ENCODE results near the gene OCLN.
A peak's percentile ranks its signal among the peaks of the same experiment; 100 is the strongest.
"Not testable (repeated sequence)": the region's sequence is repeated elsewhere in the genome, so short reads cannot be mapped to it uniquely, and the experiment has no call there.

OCLN gene

GRCh38 chr5:69528035-69528434 is 35.4 kb downstream of the OCLN start:
- H3K27me3 ChIP-seq: peaks cover 0 to 3% of the 10 kb centered on the region in 2 donors
- no peak for DNase-seq
- intact Hi-C loops (cut with DNase I; ENCODE audit: low total_unique reads): no loop called here
- no peaks in the 10 kb centered on the region for H3K36me3 ChIP-seq
- H3K4me3 ChIP-seq: no peak overlapping the region
- H3K27ac ChIP-seq: no peak overlapping the region
- no peaks in the 10 kb centered on the region for H3K9me3 ChIP-seq
- TF ChIP-seq, protein P1, sequence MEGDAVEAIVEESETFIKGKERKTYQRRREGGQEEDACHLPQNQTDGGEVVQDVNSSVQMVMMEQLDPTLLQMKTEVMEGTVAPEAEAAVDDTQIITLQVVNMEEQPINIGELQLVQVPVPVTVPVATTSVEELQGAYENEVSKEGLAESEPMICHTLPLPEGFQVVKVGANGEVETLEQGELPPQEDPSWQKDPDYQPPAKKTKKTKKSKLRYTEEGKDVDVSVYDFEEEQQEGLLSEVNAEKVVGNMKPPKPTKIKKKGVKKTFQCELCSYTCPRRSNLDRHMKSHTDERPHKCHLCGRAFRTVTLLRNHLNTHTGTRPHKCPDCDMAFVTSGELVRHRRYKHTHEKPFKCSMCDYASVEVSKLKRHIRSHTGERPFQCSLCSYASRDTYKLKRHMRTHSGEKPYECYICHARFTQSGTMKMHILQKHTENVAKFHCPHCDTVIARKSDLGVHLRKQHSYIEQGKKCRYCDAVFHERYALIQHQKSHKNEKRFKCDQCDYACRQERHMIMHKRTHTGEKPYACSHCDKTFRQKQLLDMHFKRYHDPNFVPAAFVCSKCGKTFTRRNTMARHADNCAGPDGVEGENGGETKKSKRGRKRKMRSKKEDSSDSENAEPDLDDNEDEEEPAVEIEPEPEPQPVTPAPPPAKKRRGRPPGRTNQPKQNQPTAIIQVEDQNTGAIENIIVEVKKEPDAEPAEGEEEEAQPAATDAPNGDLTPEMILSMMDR (IDR thresholded peaks at IDR 0.05): no peak
- H3K4me1 ChIP-seq: no peaks in the 10 kb centered on the region

DNA sequence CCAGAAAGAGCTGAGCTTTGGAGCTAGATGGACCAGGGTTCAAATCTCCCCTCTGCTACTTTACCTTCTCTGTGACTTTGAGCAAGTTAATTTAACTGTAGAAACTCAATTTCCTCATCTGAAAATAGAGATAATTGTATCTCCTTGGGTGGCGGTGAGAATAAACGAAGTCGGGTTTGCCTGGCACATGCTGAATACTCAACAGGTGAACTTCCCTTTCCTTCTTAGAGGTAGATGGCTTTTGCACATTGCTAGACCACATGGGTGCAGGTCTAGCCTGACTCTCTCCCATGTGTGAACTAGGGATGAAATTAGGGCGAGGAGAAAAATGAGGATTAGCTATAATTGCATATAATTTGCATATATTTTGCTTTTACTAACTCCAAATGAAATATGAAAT is 36.0 kb downstream of the OCLN start:
- H3K27ac ChIP-seq: no peak overlapping the region
- H3K4me3 ChIP-seq: no peak overlapping the region
- intact Hi-C loops (cut with DNase I; ENCODE audit: low total_unique reads): no loop called here
- H3K9me3 ChIP-seq: no peaks in the 10 kb centered on the region
- no peak for DNase-seq
- TF ChIP-seq, protein P1 (IDR thresholded peaks at IDR 0.05): no peak
- peaks cover 0 to 2% of the 10 kb centered on the region in 2 donors for H3K27me3 ChIP-seq
- no peaks in the 10 kb centered on the region for H3K36me3 ChIP-seq
- no peaks in the 10 kb centered on the region for H3K4me1 ChIP-seq

DNA sequence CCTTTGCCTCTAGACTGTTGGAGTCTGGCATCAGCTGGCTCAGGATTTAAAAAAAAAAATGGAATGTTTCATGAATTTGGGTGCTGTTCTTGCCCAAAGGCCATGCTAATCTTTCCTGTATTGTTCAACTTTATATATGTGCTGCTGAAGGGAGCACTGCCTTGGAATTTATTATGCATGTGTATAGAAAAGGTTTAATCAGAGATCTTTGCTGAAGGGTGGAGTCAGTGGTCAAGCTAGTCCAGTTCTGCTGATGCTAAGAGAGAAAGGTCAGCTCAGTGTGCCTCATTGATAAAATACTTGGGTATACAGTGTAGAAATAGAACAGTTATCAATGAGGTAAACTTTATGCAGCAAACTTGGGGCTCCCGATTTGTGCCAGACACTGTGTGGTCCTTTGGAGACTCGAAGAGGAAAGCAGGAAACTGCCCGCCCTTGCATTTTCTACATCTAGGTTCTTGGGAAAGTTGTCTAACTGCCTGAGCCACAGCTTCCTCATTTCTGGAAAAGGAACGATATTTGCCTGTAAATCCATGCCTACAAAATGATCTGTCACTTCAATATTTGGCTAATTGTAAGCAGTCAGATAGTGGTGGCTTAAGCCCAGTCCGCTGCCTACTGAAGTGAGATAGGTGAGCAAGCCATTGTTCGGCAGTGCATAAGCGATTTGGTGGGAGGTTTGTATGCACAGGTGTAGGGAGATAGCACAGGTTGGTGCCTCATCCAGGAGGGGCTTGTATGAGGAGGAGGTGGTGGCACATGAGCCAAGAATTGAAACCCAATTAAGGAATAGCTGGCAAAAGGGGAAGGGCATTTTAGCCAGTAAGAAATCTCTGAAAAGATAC is 38.2 kb downstream of the OCLN start:
- intact Hi-C loops (cut with DNase I; ENCODE audit: low total_unique reads): no loop called here
- Histone ChIP-seq H3K36me3 (no peaks in the 10 kb centered on the region), H3K27me3 (no peaks in the 10 kb centered on the region), H3K27ac (no peak overlapping the region), H3K4me3 (no peak overlapping the region), H3K9me3 (no peaks in the 10 kb centered on the region), H3K4me1 (no peaks in the 10 kb centered on the region)
- TF ChIP-seq, protein P1 (IDR thresholded peaks at IDR 0.05): no peak
- DNase-seq: no peak

GRCh38 chr5:69531406-69531801 is 38.8 kb downstream of the OCLN start:
- H3K4me3 ChIP-seq: no peak overlapping the region
- intact Hi-C loops (cut with DNase I; ENCODE audit: low total_unique reads): no loop called here
- no peaks in the 10 kb centered on the region for H3K4me1 ChIP-seq
- H3K9me3 ChIP-seq: no peaks in the 10 kb centered on the region
- TF ChIP-seq, protein P1 (IDR thresholded peaks at IDR 0.05): no peak
- no peaks in the 10 kb centered on the region for H3K36me3 ChIP-seq
- no peak overlapping the region for H3K27ac ChIP-seq
- no peak for DNase-seq
- no peaks in the 10 kb centered on the region for H3K27me3 ChIP-seq

DNA sequence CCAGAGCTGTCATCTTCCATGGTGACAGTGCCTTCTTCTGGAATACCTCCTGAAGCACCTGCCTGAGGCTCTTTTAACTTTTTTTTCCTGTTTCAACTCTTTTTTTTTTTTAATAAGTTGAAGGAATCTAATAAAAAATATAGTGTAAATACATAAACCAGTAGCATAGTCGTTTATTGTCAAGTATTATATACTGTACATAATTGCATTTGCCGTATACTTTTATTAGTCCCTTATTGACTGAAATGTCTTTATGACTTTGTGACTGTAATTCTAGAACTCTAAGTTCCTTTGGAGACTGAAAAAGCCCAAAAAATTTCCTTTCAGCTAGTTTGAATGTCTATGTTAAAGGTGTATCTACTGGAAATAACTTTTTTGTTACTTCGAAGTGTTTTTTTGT is 45.3 kb downstream of the OCLN start:
- H3K4me3 ChIP-seq; intact Hi-C loops (cut with DNase I; ENCODE audit: low total_unique reads); H3K36me3 ChIP-seq; H3K27ac ChIP-seq; H3K4me1 ChIP-seq; H3K27me3 ChIP-seq; H3K9me3 ChIP-seq; DNase-seq: not testable (repeated sequence)

DNA sequence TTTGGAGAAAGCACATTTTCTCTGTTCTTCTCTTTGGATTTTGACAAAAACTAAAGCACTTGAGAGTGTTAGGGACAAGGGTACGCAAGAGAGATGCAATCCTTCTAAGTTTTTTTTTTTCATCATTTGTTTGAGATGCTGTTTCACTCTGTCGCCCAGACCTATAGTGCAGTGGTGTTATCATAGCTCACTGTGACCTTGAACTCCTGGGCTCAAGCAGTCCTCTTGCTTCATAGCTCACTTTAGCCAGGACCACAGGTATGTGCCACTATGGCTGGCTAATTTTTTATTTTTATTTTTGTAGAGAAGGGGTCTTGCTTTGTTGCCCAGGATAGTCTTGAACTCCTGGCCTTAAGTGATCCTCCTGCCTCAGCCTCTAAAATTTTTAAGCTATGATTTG is 46.1 kb downstream of the OCLN start:
- H3K36me3 ChIP-seq; H3K4me3 ChIP-seq; intact Hi-C loops (cut with DNase I; ENCODE audit: low total_unique reads); DNase-seq; H3K4me1 ChIP-seq; H3K27me3 ChIP-seq; H3K9me3 ChIP-seq; H3K27ac ChIP-seq: not testable (repeated sequence)

- H3K4me1 ChIP-seq; H3K4me3 ChIP-seq; DNase-seq; H3K27ac ChIP-seq; H3K27me3 ChIP-seq; H3K36me3 ChIP-seq; H3K9me3 ChIP-seq; intact Hi-C loops (cut with DNase I; ENCODE audit: low total_unique reads): not testable (repeated sequence)
Measured at GRCh38 chr5:69541347-69541746, 48.8 kb downstream of the OCLN start.

GRCh38 chr5:69542838-69543618 is 50.4 kb downstream of the OCLN start:
- DNase-seq; intact Hi-C loops (cut with DNase I; ENCODE audit: low total_unique reads); H3K27me3 ChIP-seq; H3K36me3 ChIP-seq; H3K27ac ChIP-seq; H3K4me3 ChIP-seq; H3K9me3 ChIP-seq; H3K4me1 ChIP-seq: not testable (repeated sequence)

DNA sequence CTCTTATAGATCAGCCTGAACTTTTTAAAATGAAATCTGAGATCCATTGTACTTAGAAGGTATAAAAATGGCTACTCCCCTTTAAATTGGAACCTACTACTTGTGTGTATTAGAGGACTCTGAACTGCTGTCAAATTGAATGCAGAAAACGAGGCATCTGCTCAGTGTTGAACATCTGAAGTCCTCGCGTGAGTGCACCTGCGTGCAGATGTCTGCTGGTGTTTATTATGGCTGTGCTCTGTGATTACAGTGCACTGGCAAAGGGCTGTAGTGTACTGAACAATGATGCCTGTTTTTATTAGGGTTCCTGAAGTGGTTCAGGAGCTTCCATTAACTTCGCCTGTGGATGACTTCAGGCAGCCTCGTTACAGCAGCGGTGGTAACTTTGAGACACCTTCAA is 52.0 kb downstream of the OCLN start:
- DNase-seq; H3K27ac ChIP-seq; H3K4me3 ChIP-seq; H3K27me3 ChIP-seq; intact Hi-C loops (cut with DNase I; ENCODE audit: low total_unique reads); H3K9me3 ChIP-seq; H3K4me1 ChIP-seq; H3K36me3 ChIP-seq: not testable (repeated sequence)

DNA sequence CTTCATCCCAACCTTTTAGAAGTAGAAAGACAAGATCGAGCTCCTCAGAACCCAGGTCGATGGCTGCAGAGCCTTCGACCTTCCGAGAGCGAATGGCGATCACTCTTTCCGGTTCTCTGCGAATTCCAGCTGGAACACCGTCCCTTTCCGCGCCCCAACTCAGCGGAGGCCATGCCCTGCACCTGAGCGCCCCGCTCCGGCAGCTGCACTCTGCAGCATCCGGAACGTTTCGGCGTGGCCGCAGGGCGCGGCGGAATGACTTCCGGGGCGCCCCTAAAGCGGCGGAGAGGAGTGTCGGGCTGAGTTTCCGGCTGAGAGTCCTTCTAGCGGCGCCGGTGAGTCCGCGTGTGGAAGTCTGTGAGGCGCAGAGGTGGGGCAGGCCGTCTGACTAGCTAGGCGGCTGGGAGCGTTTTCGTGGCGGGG is 67.3 kb downstream of the OCLN start, which contains the start of gene GTF2H2C:
TSS of gene GTF2H2C (plus strand) at position 284 of the 423 bp plus-strand sequence. CDS start 4,942 bp downstream, outside the sequence.
- H3K4me3 ChIP-seq: peak within 1 kb of the TSS; percentile 54
- H3K9me3 ChIP-seq; H3K36me3 ChIP-seq; H3K4me1 ChIP-seq; H3K27me3 ChIP-seq; intact Hi-C loops (cut with DNase I; ENCODE audit: low total_unique reads): not testable (repeated sequence)
- DNase-seq: peak; percentile 54 to 82
- peak within 1 kb of the TSS in 1 of 2 donors; percentile 36 for H3K27ac ChIP-seq
